Measurements from ENCODE around the gene TGM1.

- TF ChIP-seq, protein P1, sequence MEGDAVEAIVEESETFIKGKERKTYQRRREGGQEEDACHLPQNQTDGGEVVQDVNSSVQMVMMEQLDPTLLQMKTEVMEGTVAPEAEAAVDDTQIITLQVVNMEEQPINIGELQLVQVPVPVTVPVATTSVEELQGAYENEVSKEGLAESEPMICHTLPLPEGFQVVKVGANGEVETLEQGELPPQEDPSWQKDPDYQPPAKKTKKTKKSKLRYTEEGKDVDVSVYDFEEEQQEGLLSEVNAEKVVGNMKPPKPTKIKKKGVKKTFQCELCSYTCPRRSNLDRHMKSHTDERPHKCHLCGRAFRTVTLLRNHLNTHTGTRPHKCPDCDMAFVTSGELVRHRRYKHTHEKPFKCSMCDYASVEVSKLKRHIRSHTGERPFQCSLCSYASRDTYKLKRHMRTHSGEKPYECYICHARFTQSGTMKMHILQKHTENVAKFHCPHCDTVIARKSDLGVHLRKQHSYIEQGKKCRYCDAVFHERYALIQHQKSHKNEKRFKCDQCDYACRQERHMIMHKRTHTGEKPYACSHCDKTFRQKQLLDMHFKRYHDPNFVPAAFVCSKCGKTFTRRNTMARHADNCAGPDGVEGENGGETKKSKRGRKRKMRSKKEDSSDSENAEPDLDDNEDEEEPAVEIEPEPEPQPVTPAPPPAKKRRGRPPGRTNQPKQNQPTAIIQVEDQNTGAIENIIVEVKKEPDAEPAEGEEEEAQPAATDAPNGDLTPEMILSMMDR (conservative IDR thresholded peaks at IDR 0.05; ENCODE audit: low read length), result no peak
- no peak for TF ChIP-seq EZH2phosphoT487 (IDR thresholded peaks at IDR 0.05; ENCODE audit: borderline replicate concordance)
Measured at GRCh38 chr14:24254630-24255392, 8.2 kb downstream of the TGM1 start.

All from Loucy (cell line).